GM19099 (cell line): ENCODE data around the gene ZIC1.

ENCODE experiments used
- POLR2A ChIP-seq: IDR thresholded peaks from 3 replicates; pipeline ENCODE4 v1.6.1; 2011; ENCODE audit warnings: low read depth; ENCODE audit not compliant: insufficient read length; ENCODE audit errors: extremely low read depth

The ZIC1 gene

DNA sequence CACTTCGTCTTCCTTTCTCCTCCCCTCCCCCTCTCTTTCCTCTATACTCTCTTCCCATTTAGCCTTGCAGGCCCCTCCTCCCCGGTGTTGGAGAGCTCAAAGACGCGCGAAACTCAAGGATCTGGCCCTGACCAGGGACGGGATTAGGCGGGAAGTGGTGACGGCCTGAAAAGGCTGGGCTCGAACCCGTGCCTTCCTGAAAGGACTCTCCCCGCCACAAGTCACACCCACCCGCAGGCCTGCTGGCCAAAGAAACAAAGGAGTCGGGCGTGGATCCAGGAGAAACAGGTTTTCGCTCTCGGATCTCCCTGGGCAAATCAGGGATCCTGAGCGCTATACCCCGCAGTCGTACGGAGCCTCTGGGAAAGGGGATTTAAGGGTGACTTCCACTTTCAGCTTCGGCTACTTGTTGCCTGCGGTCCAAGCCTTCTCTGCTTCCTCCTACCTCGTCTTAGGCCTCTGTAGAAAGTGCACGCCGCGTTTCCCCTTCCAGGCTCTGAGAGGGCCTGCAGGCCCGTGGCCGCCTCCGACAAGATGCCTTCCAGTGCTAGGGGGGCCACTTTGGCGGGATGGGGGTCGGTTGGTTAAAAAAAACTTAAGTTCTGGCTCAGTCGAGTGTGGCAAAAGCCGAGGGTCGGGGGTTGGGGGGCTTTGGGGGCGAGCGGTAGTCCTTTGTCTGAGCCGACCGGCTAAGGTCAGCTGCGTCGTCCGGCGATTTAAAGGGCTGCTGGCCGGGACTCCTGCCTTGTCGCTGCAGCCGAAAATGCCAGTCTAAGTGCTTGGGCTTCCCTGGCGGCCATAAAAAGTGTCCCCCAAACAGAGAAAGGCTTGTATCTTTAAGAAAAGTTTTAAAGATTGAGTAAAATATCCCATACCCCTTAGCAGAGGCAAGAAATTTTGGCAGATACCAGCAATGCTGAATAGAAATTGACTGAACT is 11.0 kb upstream of the ZIC1 start:
- TF ChIP-seq POLR2A: no peak

DNA sequence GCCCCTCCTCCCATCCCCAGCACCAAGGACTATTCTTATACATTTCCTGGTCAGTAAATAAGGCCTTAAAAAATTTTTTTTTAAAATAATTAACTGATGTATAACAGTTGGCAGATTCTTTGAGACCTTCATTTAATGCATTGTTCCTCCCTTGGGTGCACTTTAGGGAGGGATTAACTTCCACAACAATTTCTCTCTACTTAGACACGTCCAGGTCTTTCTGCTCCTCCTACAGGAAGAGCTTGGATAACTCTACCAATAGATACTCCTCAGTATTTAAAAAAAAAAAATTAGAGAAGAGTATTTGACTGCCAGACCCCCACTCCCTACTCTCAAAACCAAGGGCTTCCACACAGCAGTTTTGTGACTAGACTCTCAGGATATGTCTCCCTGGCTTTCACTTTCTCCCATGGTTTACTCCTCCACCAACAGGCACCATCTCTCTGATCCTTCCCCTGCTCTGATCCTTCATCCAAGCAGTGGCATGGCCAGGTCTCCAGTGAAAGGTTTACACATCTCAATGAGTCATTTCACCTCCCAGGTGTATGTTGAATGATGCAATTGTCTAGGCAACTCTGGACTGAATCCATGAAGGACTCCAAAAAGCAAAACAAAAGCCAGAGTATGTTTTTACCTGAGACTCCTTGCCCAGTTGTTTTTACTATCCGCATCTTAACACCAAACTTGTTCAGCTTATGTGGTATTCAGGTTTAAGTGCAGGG is 10.2 kb upstream of the ZIC1 start:
- no peak for TF ChIP-seq POLR2A

DNA sequence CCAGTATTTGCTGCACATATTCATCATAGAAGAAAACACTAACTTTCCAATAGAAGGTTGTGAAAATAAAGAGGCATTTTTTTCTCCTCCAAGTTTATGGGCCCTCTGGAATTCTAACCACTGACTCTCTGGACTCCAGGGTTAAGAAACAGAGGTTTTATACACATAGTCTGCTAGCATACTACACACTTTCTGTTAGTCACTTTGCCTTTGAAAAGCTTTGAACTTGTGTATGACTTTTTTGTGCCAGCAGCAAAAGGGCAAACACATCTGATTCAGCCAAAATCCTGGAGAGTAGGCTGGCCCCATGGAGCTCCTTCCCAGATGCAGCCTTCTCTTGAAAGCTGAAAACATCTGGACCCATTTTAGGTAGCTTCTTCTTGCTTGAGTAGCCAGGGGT is 9.1 kb upstream of the ZIC1 start:
- no peak for TF ChIP-seq POLR2A

DNA sequence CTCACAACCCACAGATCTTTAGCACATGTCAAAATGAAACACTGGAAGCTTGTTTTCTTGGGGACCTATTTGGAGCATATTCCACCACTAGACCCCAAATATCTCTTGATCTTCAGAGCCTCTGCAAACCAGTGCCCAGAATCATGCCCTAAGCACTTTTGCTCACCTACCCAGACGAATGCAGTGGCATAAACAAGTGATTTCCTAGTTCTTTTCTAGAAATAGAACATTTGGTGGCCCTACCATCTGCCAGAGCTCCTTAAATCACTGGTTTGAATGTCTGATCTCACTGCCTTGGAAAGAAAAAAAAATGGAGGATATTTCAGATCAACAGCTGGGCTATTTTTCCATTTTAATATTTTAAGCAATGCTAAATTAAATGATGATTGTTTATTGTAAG is 8.2 kb upstream of the ZIC1 start:
- no peak for TF ChIP-seq POLR2A

DNA sequence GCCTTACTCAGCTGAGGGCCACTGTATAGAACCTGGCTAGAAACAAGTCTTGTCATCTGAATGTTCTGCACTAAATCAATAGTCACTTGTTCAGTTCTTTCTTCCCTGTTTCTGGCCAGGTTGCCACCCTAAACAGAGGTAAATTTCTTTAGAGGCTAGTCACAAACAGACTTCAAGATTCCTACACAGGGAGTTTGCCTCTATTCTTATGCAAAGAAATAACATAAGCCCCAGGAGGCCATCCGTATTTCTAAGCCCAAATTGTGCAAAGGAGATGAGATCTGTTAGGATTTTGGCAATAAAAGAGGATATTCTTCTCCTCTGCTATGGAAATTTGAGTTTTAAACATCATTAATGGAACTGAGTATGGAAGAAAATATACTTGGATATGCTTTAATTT is 7.7 kb upstream of the ZIC1 start:
- TF ChIP-seq POLR2A: no peak

DNA sequence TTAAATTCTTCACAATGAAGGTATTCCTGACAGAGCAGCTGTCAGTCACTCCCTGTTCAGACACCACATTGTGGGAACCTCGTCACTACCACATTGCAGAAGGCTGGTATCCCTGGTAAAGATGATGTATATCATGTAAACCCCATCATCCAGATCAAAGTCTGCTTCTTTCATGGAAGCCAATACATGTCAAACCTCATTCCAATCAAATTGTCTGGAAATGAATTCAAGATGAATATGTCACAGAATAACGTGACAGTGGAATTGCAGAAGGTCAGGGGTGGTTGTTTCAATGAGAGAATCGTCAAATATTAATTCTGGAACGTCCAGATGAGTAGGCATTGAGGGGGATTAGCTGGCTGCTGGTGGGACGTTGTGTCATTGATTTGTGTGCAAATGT is 7.0 kb upstream of the ZIC1 start:
- TF ChIP-seq POLR2A: no peak

DNA sequence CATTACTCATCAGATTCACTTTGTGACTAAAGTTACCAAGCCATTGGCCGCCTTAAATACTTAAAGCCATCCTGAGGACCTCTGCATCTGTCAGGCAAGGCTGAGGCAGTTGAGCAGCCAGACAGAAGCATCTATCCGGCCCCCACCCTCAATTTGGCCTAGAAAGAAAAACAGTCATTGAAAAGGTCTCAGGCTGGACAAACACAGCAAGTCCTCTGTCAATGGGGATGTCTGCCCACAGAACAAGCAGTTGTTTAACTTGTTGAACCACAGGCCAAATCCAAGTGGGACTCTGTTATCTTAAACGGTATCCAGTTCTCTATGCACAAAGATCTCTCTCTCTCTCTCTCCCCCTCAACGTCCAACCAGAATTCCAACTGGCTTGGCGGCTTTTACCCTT is 5.7 kb upstream of the ZIC1 start:
- TF ChIP-seq POLR2A: no peak

DNA sequence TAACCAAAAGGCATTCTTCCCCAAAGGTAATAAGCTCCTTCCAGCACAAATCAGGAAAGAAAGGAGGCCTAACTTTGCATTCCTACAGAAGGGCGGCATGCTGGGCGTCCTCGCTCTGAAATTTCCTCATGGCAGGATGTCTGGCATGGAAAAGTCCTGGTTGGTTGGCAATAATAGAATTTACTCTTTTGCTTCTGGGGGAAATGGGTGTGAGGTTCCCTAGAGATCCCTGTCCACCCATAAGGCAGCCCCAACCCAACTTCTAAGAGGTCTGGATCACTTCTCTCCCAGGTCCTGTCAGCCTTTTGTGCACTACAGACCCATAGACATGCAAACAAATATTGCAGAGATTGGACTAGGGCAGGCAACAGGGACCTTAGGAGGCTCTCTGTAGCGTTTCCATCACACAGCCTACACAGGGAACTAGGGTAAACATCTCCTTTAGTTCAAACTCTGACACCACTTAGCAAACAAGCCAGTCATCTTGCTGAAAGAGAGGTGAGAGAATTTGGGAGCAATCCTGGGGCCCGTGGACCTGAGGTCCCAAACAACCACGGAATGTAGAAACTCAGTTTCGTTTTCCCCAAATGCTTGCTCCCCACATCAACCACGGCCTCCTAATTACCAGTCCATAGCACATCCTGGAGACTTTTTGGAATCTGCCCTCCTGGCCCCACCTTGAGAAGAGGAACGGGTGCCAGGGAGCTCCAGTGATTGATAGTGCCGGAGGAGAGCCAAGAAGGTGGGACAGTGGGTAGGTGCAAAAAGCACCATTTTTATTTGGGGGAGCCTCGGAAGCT is 5.0 kb upstream of the ZIC1 start:
- no peak for TF ChIP-seq POLR2A

DNA sequence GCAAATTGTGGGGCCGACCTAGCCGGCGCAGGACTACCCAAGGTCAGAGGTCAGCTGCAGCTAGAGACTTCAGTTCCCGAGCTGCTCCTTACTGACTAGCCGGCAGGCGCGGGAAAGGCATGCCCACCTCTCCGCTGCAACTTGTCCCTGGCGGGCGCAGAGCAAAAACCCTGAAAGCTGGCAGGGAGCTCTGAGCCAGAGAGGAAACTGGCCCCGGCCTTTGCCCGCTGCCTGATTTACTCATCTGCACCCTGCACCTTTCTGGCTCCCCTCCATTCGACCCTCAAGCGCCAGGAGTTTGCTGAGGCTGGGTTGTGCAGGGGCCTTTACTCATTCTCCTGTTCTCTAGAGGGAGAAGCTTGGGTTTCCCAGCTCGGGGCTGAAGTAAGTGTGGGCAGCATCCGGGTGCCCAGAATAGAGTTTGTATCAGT is 4.3 kb upstream of the ZIC1 start:
- no peak for TF ChIP-seq POLR2A

DNA sequence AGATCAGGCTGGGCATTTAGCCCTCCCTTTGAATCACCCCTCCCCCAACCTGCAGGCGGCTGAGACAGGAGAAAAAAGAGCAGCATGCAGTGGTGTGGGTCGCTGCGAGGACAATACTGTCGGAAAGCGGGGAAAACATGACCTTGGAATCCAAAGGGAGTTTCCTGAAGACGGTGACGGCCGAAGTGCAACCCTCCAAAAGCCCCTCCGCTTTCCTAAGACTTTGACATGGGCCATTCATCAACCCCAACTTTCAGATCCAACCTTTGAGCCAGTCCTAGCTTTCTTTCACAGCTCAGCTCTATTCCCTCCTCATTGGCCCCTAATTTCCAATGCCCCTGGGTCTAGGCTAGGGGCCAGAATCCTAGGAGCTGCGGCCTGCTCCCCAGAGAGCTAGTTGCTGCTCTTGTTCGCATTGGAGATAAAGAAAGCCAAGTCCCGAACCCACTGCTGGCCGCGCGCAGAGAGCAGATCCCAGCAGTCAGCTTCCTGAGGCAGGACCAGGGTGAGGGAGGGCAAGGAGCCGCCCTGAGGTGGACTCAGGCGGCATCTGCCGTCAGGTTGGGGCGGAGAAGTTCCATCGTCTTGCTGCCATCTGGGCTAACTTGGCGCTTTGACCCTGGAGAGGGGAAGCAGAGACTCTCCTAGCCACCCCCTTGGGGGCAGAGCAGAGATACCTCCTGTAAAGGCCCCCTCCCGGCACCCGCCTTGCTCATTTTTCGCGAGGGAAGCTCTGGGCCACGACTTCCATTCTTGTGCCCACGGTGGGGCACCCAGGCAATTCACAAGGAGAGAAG is 3.7 kb upstream of the ZIC1 start:
- no peak for TF ChIP-seq POLR2A

DNA sequence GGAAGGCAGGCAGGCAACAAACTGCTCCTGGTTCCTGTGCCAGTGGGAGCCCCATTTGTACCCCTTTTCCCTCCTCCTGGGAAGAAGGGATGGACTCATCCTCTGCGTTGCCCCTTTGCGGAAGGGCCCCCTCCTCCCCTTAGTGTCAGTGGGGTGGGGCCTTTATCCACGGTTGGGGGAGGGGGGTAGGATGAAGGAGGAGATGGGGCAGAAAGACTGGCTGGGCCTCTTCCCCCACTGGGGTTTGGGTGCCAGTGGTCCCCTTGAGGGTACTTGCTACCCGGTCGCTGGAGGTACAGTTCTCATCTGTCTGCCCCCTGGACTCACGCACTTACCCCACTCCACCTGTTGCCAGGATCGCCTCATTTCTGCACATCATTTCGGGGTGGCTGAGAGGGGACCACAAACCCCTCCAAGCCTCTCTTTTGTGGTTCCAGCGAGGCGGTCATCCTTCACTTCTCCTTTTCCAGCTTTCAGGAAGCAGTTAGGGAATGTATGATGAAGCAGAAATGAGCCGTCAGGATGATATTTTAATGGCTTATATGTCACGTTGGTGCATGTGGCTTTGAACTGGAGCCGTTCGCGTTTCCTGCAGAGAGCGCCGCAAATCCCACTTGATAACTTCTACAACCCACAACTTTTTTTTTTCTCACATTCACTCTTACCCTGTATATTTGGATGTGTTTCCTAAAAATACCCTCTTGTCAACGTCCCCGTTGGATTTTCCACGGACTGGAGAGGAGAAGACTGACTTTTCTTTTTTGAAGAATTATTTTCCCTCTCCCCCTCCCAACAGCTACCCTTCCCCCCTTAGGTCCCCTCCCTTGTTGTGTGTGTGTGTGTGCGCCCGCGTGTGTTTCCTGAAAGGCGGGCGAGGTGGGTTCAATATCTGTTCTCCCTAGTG is 2.9 kb upstream of the ZIC1 start, which contains the start of gene ZIC4:
Gene ZIC4, minus strand, starts transcription at position 516 of the 904 bp plus-strand sequence. CDS start 3,746 bp downstream, outside the sequence.
- no peak for TF ChIP-seq POLR2A

DNA sequence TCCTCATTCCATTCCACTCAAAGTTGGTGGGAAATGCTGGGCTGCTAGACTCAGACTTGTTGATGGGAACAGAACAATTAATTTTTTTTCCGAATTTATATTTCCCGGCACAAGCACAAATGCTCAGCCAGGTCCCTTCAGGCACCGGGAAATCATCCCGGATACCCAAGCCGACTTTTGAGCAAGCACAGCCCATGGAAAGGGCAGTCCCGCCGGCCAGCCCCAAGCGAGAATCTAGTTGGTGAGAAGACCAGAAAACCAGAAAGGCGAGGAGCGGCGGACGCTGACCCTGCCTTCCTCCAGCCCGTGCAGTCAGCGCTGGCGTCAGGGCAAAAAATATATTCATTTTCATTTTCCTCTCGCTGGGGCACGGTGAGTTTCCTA is 2.1 kb upstream of the ZIC1 start:
- no peak for TF ChIP-seq POLR2A

DNA sequence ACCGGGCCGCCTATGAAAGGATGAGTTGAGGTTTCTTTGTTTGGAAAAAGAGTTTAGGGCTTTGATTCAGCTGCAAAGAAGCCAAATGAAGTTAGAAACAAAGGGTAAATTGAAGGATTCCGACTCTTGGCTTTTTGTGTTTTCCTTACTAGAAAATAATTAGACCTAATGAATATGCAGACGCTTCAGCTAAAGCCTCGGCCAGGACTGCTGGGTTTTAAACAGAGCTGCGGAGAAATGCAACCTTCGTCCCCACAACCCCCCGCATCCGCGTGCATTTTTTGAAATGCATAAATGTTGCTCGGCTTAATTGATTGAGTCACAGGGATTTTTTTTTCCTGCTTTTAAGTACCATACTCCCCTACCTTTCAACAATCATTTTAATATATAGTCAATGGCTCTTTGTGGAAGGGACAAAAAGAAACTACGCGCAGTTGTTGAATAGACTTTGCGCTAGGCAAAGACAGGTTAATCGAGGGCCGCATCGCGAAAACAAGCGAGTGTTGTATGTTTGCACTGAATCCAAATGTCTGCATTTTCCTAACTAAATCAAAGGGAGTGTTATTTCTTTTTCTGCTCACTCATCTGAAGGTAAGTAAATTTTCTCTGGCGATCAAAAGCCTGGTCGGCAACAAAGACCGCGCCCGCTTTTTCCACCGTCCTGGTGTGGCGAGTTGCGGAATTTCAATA is 1.5 kb upstream of the ZIC1 start:
- TF ChIP-seq POLR2A: no peak
